Tibial artery (tissue), 4 donors: ENCODE measurements around the gene ABHD17B.

Experiments
- DNase-seq, 2 donors: peaks; one replicate each; pipeline ENCODE4 v3.0.0-alpha.2; 2019
- H3K27ac ChIP-seq, 2 donors: fragments of 200-600 bp; sonication (generic) in 1 of 2; 1 replicate in 1 of 2; 2 replicates in 1 of 2; pipeline ENCODE4 v1.5.1; 2018 to 2019; ENCODE audit warnings: mild to moderate bottlenecking in 1 of 2
- H3K27me3 ChIP-seq, 2 donors: fragments of 200-600 bp; sonication (generic) in 1 of 2; one replicate each; pipeline versions ENCODE4 v1.5.1 to v1.6.0; 2016 to 2019
- H3K36me3 ChIP-seq, 3 donors: fragments of 200-600 bp; sonication (generic) in 2 of 3; one replicate each; pipeline ENCODE4 v1.5.1; 2016 to 2019; ENCODE audit warnings: mild to moderate bottlenecking in 2 of 3
- H3K4me1 ChIP-seq, 4 donors: fragments of 200-600 bp; sonication (generic) in 2 of 4; 1 replicate in 3 of 4; 2 replicates in 1 of 4; pipeline ENCODE4 v1.5.1; 2016 to 2019
- H3K4me3 ChIP-seq, 2 donors: fragments of 200-600 bp; sonication (generic) in 1 of 2; 1 replicate in 1 of 2; 2 replicates in 1 of 2; pipeline ENCODE4 v1.5.1; 2018 to 2019; ENCODE audit warnings: mild to moderate bottlenecking in 2 of 2
- H3K9me3 ChIP-seq, 3 donors: fragments of 200-600 bp; sonication (generic) in 1 of 3; one replicate each; pipeline ENCODE4 v1.5.1; 2016 to 2019
- intact Hi-C: fragments of 100-400 bp; cut with DNase I; formaldehyde crosslinking; loops from one replicate; pipeline ENCODE4 v1.15.0; 2023; ENCODE audit warnings: low total_unique reads
- TF ChIP-seq, protein P1 (sequence below), 2 experiments: fragments of 200-600 bp in 1 of 2; fragments of 450-650 bp in 1 of 2; IDR thresholded peaks; one replicate each; pipeline ENCODE4 v1.5.1; 2017 to 2019; ENCODE audit warnings: antibody characterized with exemption in 2 of 2, mild to moderate bottlenecking in 1 of 2, moderate library complexity in 1 of 2

Gene ABHD17B

DNA sequence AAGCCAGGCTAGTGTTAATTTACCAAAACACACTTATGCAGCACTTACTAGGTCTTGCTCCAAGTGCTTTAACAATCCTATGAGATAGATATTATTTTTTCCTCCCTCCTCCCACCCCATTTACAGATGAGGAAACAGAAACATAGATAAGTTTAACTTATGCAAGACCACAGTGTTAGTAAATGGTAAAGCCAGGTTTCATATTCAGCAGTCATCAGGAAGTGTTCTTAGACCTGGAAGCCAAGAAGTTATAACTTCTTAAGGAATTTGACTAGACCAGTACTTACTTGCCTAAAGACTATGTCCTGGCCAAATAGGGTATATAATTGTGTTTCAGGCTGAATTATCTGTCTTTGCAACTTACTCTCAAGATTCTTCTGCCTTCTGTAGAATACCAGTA, 15.9 kb downstream of the ABHD17B start:
- intact Hi-C loops: no loop called here
- no peak overlapping the region for H3K27ac ChIP-seq
- TF ChIP-seq, protein P1, sequence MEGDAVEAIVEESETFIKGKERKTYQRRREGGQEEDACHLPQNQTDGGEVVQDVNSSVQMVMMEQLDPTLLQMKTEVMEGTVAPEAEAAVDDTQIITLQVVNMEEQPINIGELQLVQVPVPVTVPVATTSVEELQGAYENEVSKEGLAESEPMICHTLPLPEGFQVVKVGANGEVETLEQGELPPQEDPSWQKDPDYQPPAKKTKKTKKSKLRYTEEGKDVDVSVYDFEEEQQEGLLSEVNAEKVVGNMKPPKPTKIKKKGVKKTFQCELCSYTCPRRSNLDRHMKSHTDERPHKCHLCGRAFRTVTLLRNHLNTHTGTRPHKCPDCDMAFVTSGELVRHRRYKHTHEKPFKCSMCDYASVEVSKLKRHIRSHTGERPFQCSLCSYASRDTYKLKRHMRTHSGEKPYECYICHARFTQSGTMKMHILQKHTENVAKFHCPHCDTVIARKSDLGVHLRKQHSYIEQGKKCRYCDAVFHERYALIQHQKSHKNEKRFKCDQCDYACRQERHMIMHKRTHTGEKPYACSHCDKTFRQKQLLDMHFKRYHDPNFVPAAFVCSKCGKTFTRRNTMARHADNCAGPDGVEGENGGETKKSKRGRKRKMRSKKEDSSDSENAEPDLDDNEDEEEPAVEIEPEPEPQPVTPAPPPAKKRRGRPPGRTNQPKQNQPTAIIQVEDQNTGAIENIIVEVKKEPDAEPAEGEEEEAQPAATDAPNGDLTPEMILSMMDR (IDR thresholded peaks at IDR 0.05): no peak

DNA sequence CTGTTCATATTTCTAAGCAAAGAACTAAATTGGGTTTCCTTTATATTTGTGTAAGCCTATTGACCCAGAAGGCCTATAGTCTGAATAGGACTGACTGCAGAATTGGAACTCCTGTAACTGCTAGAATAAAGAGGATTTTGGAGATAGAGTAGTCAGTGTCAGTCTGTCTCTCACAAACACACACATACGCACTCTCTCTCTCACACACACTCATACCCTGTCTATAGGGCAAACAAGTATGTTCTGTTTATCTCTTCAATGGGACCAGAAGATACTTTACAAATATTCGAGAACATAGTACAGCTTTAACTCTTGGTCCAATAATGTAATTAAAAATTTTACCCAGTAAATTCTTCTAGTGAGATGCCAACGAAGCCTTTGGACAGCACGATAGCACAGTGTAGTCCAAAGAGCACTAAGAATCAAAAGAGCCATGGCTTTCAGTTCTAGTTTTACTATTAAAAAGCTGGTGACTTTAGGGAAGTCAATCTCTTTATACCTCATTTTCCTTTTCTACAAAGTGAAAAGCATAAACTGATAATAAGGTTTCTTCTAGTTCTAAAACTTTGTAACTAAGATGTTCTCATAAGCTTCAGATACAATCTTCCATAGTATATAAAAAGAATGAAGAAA, 19.3 kb downstream of the ABHD17B start:
- intact Hi-C loops: no loop called here
- Histone ChIP-seq H3K4me1 (peaks cover 0 to 52% (median 11%) of the 10 kb centered on the region in 4 donors), H3K4me3 (no peak overlapping the region), H3K9me3 (no peaks in the 10 kb centered on the region), H3K36me3 (no peaks in the 10 kb centered on the region), H3K27me3 (no peaks in the 10 kb centered on the region), H3K27ac (no peak overlapping the region)
- TF ChIP-seq, protein P1 (IDR thresholded peaks at IDR 0.05): no peak
- DNase-seq: no peak

More for the DNA sequence above, 15.9 kb downstream of the ABHD17B start:
- H3K36me3 ChIP-seq: no peaks in the 10 kb centered on the region
- H3K4me1 ChIP-seq: peaks cover 0 to 59% (median 16%) of the 10 kb centered on the region in 4 donors
- no peaks in the 10 kb centered on the region for H3K27me3 ChIP-seq
- no peaks in the 10 kb centered on the region for H3K9me3 ChIP-seq
- H3K4me3 ChIP-seq: no peak overlapping the region
- no peak for DNase-seq

DNA sequence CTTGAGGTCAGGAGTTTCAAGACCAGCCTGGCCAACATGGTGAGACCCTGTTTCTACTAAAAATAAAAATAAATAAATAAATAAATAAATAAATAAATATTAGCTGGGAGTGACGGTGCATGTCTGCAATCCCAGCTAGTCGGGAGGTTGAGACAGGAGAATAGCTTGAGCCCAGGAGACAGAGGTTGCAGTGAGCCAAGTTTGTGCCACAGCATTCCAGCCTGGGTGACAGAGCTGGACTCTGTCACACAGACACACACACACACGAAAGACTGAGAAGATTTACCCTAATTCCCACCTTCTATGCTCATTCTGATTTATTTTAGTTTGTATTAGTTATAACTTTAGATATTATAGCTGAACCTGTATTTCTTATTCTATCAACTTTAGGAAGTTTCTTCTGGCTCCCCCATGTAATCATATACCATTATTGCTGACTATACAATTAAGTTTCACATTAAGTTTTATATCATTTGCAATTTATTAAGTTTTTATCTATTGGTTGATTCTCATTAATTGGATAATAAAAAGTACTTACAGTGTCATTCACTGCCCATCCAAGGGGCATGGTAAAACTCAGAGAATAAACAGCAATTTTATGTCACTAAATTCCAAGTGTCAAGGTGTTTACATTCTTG, 20.8 kb downstream of the ABHD17B start:
- TF ChIP-seq, protein P1 (IDR thresholded peaks at IDR 0.05): no peak
- Histone ChIP-seq H3K9me3 (no peaks in the 10 kb centered on the region), H3K27ac (no peak overlapping the region), H3K4me3 (no peak overlapping the region), H3K36me3 (no peaks in the 10 kb centered on the region), H3K27me3 (no peaks in the 10 kb centered on the region), H3K4me1 (peaks cover 0 to 37% (median 3%) of the 10 kb centered on the region in 4 donors)
- intact Hi-C loops: no loop called here
- no peak for DNase-seq

DNA sequence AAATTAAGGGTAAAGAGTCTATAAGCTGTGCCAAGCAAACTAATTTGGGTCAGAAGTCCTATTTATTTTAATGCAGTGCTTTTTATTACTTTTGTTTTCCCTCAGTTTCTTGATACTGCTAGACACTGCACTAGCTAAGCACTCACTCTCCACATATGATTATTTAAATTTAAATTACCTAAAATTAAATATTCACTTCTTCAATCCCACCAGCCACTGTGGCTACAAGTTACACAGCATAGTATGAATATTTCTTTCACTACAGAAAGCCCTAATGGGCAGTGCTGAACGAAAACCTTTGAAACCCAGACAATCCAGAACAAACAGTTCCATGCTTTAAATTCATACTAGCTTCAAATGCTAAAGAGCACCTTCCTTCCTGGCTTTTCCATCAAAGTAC, 23.6 kb downstream of the ABHD17B start:
- H3K27ac ChIP-seq: no peak overlapping the region
- H3K4me1 ChIP-seq: peaks cover 0 to 29% (median 0%) of the 10 kb centered on the region in 4 donors
- H3K4me3 ChIP-seq: no peak overlapping the region
- TF ChIP-seq, protein P1 (IDR thresholded peaks at IDR 0.05): no peak
- DNase-seq: no peak
- no peaks in the 10 kb centered on the region for H3K27me3 ChIP-seq
- intact Hi-C loops: no loop called here
- no peaks in the 10 kb centered on the region for H3K36me3 ChIP-seq
- H3K9me3 ChIP-seq: peaks cover 0 to 5% (median 0%) of the 10 kb centered on the region in 3 donors

DNA sequence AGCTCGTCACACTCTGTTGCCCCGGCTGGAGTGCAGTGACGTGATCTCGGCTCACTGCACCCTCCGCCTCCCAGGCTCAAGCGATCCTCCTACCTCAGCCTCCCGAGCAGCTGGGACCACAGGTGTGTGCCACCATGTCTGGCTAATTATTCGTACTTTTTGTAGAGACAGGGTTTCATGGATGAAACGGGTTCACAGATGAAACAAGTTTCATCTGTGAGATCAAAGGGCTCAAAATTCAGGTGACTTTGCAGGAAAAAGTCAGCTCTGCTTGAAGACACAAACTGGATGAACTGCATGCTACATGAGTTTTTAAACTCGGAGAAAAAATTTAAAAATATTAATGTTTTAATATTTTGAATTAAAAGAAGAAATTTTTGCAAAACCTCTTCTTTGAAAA, 24.5 kb downstream of the ABHD17B start:
- intact Hi-C loops: no loop called here
- H3K9me3 ChIP-seq: peaks cover 0 to 5% (median 0%) of the 10 kb centered on the region in 3 donors
- TF ChIP-seq, protein P1 (IDR thresholded peaks at IDR 0.05): no peak
- H3K27ac ChIP-seq: no peak overlapping the region
- H3K4me1 ChIP-seq: peaks cover 0 to 26% (median 0%) of the 10 kb centered on the region in 4 donors
- H3K4me3 ChIP-seq: no peak overlapping the region
- H3K27me3 ChIP-seq: no peaks in the 10 kb centered on the region
- no peak for DNase-seq
- H3K36me3 ChIP-seq: no peaks in the 10 kb centered on the region
